HG02610 (cell line): ENCODE results near the gene CPT1A.

ENCODE experiments used
- ATAC-seq: cut with Tn5 transposase; IDR thresholded peaks from one replicate; pipeline ENCODE4 v1.9.1; 2021; ENCODE audit warnings: mild to moderate bottlenecking, moderate library complexity; ENCODE audit not compliant: unreplicated experiment

Gene CPT1A

DNA sequence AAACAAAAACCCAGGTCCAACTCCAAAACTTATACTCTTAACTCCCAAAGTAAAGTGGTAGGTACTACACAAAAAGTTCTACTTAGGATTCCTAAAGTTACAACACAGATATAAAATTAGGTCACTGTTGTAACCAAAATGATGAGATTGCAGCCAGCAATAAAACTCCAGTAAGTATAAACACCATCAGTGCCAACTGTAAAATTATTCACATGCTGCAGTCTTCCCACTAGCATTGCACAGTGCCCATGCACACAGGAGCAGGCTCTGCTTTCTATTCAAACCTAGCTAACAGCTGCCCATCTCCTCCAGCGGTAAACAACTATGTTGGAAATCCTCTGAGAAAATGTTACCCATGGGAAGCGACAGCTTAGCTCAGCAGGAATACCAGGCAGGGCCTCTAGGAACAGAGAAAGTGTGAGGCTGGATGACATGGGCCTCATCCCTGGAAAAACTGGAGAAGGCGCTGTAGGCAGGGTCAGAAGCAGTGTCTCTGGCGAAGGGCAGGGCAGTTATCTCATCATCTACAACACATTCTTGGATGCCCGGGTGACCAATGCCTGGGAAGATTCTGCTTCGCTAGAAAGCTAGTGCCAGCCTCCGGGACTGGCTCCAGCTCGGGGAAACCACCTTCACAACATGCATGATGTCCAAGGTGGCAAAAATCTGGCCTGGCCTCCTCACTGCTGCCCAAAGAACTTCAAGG lies 9.1 kb downstream of the CPT1A start:
- no peak for ATAC-seq

DNA sequence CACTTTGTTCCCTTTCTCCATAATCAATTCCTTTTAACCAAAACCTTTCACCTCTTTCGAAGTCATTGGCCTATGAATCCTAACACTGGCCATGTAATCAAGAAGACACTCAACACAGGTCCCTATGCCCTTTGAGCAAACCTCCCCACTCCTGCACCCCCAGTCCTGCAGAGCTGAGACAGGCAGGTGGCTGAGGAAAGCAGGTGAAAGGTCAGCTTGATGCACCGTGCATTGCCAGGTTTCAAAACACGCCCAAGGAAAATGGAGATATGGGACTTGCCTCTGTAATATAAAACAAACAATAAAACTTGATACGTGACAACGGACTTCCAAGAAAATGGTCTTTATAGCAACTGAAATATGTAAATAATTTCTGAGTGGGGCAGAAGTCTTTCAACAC lies 10.6 kb downstream of the CPT1A start:
- ATAC-seq, result no peak

DNA sequence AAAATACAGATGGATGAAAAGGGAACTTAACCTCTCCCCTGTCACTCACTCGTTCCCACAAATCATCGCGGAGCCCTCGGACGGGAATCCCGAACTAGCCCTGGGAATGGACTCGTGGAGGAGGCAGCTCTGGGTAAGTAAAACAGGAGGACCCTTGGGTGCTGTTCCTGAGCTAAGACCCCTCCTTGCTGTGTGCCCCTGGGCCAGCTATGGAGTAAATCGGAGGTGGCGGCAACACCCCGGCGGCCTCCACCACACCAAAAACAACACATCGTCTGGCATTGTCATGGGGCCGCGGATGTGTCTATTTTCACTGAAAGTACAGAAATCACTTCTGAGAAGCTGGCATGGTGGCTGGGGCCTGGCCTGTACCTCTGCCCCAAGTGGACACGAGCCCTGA lies 12.1 kb downstream of the CPT1A start:
- no peak for ATAC-seq

DNA sequence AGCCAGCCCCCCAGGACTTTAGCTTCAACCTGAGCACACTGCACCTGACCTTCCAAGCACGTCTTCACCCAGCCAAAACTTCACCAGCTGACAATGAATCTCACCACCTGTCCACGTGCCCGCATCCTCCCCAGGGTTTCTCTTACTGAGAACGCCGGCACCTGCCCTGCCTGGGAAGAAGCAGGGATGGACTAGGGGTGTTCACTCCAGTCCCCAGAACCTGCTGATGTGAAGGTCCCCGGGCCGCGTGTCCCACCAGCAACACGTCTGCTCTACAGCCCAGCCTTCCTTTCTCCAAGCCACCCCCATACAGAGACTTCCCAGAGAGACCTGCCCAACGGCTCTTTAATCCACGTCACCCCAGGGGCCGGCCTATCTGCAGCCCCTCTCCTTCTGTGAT lies 12.8 kb downstream of the CPT1A start:
- ATAC-seq, result no peak

DNA sequence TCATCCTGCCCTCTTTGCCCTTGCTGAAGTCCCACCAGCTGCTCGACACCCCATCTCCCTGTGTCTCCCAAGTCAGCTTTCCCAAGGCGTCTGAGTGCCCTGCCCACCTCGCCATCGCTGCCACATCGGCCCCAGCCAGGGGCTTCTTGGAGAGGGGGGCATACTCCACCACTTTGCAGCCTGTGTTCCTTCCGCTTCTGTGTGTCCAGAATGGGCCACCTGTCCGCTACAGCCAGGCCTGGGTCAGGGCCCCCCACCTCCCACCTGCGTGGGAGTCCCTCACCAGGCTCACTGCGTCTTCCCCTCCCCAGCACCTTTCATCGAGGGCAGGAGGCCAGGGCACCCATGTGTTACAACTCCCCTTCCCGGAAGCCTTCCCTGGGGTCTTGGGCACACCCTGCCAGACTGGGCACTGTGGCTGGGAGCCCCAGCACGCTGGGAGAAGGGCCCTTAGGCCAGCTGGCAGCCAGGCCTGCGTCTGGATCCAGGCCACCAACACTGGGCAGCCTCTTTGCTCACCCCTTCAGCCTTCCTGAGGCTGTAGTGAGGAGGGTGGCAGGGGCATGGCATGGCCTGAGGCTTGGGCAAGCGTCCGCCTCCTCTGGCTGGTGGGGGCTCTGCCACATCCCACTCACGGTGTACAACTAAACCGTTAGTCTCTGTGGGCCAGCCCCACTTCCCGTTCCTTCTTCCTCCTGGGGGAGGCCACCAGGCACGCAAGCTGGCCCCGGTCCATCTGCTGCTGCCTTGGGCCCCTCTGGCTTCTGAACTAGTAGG lies 13.4 kb downstream of the CPT1A start:
- no peak for ATAC-seq

DNA sequence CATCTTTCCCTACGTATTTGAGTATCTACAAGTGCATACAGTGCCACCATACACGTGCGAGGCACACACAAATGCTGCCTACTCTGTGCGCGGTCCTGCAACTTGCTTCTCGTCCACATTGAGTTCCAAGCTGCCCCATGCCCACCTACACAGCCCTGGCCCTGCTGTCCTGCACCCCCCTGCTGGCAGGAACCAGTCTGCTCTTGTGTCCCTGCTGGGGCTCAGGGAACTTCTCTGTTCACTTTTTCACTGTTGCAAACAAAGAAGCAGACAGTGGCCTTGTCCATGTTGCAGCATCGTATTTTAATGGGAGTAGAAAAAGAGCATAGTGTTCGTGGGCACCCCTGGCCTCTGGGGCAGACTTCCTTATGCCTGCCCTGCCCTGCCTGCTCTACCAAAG lies 14.0 kb downstream of the CPT1A start:
- ATAC-seq, result no peak

DNA sequence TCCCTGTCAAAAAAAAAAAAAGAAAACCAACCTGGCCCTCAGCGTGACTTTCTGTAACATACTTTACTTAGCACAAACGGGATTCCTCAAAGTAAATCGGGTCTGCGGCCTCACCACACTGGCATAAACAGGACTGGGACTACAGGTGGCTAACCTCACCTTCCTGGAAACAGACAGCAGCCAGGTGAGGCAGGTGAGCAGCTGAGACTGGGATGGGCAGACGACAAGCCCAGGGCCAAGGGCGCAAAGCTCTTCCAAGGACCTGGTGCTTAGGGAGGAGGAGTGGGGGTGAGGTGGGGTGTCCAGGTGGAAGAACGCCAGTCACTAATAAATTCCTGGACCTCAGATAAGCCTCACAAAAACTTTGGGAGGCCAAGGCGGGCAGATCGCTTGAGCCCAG lies 15.0 kb downstream of the CPT1A start:
- ATAC-seq, result no peak

DNA sequence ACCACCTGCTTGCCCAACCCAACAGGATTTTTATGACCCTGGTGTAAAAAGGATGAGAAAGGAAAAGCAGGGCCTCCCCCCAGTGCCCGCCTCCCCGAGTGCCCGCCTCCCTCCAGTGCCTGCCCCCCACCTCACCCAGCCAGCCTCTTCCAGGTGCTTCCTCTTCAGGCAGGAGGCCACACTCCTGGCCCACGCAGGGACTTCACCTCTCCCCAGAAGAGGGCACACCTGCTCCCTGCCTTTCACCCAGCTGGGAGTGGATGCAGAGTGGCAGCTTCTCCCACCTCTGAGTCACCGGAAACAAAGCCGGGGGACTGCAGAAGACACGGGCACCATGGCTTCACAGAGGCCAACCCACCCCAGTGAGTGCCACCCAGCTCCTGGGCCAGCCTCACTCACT lies 16.1 kb downstream of the CPT1A start:
- no peak for ATAC-seq

DNA sequence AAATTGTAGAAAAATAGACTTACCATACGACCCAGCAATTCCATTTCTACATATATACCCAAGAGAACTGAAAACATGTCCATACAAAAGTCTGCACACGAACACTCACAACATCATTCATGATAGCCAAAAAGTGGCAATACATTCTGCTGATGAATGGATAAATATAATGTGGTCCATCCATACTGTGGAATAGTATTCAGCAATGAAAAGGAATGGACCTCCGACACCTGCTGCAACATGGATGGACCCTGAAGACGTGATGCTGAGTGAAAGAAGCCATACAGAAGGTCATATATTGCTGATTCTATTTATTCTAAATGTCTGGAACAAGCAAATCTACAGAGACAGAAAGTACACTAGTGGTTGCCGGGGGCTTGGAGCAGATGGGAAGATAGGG lies 19.2 kb downstream of the CPT1A start:
- ATAC-seq, result no peak

DNA sequence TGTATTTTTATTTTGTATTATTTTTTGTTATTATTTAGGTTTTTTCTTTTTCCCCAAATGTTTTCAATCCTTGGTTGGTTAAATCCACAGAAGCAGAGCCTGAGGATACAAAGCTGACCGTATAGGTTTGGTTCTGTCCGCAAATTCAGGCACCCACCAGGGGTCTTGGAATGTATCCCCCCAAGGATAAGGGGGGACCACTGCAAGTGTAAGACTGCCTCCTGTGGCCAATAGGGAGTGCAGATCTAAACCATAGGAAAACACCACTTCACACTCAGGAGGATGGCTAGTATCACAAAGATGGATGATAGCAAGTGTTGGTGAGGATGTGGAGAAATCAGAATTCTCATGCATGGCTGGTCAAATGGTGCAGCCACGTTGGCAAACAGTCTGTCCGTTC lies 20.0 kb downstream of the CPT1A start:
- ATAC-seq, result no peak

DNA sequence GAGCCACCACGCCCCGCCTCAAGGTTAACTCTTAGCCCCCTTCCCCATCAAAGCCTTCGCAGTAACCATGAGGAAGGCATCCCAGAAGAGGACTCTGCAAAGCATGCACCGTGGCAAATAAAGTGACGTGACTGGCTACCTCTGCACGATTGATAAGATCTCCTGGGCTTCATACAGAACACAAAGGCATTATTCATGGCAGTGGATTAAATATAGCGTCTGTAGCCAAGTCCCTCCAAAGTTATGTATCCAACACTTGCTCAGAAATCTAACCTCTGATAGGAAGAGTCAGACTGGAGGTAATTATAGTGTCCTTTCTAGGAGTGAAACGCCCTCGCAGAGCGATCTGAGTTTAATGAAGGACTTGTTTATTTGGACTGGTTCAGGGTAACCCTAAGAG lies 22.4 kb downstream of the CPT1A start:
- ATAC-seq, result no peak

DNA sequence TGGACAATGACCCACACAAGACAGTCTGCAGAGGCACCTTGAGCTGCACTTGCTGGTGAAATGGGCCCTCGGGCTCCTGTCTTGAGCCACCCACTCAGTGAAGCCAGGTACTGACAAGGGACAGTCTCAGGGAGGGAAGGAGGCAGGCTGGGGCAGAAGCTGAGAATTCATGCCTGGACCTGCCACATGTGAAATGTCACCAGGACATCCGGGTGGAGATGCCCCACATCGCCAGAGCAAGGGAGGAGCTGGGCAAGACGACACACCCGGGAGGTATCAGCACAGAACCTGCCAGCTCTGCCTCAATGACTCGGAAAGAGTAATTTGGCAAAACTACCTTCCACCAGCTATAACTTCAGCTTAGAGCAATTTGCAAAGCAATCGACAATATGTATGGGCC lies 23.5 kb downstream of the CPT1A start:
- no peak for ATAC-seq

DNA sequence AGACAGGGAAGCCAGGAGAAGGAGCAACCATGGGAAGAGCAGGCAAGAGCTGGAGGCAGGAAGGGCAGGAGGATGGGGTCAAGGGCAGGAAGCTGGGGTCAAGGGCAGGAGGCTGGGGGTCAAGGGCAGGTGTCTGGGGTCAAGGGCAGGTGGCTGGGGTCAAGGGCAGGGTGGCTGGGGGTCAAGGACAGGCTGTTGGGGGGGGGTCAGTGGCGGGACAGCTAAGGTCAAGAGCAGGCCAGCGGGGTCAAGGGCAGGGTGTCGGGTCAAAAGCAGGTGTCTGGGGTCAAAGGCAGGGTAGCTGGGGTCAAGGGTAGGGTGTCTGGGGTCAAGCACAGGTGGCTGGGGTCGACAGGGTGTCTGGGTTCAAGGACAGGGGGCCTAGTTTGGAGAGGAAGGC lies 24.2 kb downstream of the CPT1A start:
- ATAC-seq, result no peak

DNA sequence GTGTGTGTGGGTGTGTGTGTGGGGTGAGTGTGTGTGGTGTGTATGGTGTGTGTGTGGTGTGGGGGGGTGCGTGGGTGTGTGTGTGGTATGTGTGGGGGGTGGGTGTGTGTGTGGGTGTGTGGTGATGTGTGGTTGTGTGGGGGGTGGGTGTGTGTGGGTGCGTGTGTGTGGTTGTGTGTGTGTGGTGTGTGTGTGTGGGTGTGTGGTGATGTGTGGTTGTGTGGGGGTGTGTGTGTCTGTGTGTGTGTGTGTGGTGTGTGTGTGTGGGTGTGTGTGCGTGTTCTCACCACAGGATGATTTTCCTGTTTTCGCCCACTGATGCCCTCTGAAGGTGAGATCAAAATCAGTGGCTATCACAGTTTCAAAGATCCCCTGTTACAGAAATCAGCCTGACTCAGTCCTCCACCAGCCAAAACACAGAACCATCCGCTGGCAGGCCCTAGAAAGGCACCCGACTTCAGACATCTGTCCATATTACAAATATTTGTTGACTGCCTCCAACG lies 24.7 kb downstream of the CPT1A start:
- ATAC-seq, result no peak

DNA sequence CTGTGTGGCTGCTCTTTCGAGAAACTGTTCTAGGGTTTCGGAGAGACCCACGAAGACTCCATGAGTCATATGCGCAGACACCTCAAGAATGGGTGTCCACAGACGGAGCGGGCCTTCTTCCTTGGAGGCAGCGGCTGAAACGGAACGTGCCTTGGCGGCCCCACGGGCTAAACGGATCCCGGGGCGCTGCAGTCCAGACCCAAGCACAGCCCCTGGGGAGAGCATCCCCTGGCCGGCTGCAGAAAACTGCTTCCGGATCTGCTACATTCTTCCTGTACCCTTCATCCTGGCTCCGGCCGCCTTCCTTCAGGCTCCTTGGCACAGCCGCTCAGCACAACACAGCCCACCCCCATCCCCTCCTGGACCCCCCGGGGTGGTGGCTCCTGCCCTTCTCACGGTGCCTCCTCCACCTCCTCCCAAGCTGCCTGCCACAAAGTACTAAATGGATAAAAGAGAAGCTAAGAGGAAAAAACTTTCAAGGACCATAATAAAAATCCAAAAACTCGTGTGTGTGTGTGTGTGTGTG lies 25.4 kb downstream of the CPT1A start:
- no peak for ATAC-seq

DNA sequence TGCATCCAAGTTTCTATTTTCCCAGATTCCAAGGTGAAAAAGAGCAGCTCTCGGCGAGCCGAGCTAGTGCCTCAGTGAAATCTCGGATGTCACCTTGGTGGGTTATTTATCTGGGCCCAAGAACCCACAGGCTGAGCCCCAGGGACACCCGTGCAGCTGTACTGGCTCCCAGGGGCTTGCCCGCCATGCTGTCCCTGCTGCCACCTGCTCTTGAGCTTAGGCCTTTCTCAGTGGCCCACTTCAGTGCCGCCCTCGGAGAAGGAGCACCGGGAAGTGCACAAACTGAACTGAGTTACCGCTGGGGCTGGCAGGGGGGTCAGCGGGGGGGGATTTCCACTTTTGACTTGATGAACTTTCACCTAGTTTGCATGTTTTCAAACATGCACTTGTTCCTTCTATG lies 27.9 kb downstream of the CPT1A start:
- no peak for ATAC-seq

DNA sequence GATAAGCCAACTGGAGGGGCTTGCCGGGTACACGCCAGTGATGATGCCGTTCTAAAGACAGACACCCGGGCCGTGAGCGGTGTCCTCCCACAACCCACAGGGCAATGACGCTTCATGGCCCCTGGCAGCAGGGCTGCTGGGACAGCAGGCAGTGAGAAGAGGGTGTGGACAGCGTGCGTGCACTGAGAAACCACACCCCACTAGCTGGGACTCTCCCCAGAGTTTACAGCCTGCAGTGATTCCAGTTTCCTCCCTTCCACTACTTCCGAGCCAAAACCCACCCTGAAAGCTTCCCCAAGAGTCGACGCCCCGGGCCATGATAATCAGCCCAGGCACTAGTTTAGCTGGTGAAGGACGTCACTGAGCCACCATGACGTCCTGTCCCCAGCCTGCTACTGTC lies 29.2 kb downstream of the CPT1A start:
- ATAC-seq, result no peak

DNA sequence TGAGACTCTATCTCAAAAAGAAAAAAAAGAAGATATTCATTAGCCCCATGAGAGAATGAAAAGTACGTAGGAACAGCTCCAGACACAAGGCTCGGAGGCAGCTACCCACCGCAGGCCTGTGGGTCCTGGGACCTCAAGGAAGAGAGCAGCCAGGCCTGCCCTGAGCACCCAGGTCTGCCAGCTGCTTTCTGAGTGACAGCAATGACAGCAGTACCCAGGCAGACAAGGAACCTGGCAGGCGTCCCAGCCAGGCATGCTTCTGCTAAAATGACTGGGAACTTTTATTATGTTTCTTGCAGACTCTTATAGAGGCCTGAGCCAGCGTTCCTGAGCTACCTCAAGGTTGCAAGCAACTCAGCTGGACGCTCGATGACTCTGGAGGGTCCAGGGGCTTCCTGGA lies 31.6 kb downstream of the CPT1A start:
- ATAC-seq, result no peak

DNA sequence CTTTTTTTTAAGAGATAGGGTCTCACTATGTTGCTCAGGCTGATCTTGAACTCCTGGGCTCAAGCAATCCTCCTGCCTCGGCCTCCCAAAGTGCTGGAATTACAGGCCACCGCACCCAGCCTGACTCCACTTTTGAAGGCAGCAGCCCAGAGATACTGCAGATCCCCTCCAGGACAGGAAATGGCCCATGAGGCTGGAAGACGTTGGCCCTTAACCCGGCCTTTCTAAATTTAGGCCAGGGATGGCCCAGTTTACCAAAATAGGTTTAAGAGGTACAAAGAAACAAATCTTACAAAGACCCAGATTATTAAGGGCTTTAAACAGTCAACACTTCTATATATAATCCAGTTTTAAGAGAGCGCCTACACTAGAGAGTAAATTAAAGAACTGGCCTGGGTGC lies 32.2 kb downstream of the CPT1A start:
- ATAC-seq, result no peak

DNA sequence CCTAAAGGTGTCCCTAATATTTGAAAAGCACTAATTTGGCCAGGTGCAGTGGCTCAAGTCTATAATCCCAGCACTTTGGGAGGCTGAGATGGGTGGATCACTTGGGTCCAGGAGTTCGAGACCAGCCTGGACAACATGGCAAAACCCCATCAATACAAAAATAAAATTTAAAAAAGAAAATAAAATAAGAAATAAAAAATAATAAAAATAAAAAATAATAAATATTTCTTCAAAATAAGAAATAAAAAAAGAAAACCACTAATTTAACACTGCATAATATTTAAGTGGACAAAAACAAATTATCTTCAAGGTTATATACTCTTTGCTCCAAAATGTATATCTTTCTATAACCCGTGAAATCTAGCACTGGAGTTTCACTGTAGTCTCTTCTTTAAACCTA lies 32.9 kb downstream of the CPT1A start:
- ATAC-seq, result no peak

DNA sequence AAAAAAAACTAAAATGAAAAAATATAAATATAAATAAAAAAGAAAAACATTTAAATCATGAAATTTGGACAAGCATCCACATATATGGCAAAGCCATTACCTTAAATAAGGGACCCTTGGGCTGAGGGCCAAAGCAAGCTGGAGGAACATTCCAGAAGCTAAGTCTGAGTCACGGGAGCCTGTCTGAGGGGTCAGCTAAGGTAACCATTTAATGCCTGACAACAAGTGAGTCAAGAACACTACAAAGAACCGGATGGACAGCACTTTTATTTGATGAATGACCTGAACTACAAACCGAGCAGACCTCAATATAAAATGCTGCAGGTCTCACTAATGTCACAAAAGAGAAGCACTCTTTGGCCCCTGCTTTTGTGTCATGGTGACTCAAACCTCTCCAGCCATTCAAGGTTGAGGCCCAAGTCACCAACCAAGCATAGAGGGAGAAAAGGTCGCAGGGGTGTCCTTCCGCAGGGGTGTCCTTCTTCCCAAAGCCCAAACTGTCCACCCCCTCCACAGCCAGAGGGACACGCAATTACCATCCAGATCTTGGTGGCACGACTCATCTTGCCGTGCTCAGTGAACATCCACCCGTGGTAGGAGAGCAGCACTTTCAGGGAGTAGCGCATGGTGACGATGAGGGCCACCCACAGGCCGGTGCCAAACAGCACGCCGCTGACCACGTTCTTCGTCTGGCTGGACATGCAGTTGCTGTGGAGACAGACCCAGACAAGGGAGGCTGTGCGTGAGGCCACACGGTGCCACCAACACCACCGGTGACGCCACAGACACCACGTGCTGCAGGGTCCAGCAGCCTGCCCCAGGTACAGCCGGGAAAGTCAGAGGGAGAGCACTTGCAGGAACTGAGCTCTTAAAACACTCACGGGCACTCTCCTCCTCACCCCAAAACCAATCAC lies 34.5 kb downstream of the CPT1A start:
- ATAC-seq, result no peak
